HG03108 (cell line): ENCODE measurements around the gene ANKS1A.

Source experiments
- ATAC-seq: cut with Tn5 transposase; IDR thresholded peaks from one replicate; pipeline ENCODE4 v1.9.1; 2021; ENCODE audit warnings: moderate library complexity; ENCODE audit not compliant: unreplicated experiment

The ANKS1A gene

GRCh38 chr6:35036059-35036827 lies 147.2 kb downstream of the ANKS1A start:
- ATAC-seq: no peak

GRCh38 chr6:35036828-35037663 lies 148.0 kb downstream of the ANKS1A start:
- ATAC-seq: no peak

GRCh38 chr6:35037664-35038038 lies 148.6 kb downstream of the ANKS1A start:
- ATAC-seq: no peak

GRCh38 chr6:35038076-35038475 lies 149.0 kb downstream of the ANKS1A start:
- no peak for ATAC-seq

GRCh38 chr6:35040398-35040797 lies 151.3 kb downstream of the ANKS1A start:
- ATAC-seq: no peak

- no peak for ATAC-seq
Measured at GRCh38 chr6:35041086-35041861, 152.2 kb downstream of the ANKS1A start.

GRCh38 chr6:35042031-35042815 lies 153.2 kb downstream of the ANKS1A start:
- ATAC-seq: no peak

- ATAC-seq: no peak
Measured at GRCh38 chr6:35043381-35044130, 154.5 kb downstream of the ANKS1A start.

GRCh38 chr6:35044145-35044745 lies 155.2 kb downstream of the ANKS1A start:
- ATAC-seq: no peak

- ATAC-seq: no peak
Measured at GRCh38 chr6:35044761-35045421, 155.8 kb downstream of the ANKS1A start.

- ATAC-seq: no peak
Measured at GRCh38 chr6:35046103-35046502, 157.0 kb downstream of the ANKS1A start.

- no peak for ATAC-seq
Measured at GRCh38 chr6:35046862-35047261, 157.8 kb downstream of the ANKS1A start.

- ATAC-seq: no peak
Measured at GRCh38 chr6:35047265-35048011, 158.4 kb downstream of the ANKS1A start.

GRCh38 chr6:35048031-35048613 lies 159.1 kb downstream of the ANKS1A start:
- ATAC-seq: no peak

GRCh38 chr6:35048631-35049083 lies 159.6 kb downstream of the ANKS1A start:
- ATAC-seq: no peak

GRCh38 chr6:35049156-35049735 lies 160.2 kb downstream of the ANKS1A start:
- ATAC-seq: no peak
